Measurements from ENCODE around the gene C10orf90. TPM values are rescaled to one million over a fixed set of nuclear protein-coding genes. Genes with fewer than 3 reads are reported as not detected.

The C10orf90 gene
- total and polyA plus RNA-seq, 3 donors from 2014 or later = 4.3 to 17.6 (median 10.3) TPM

DNA sequence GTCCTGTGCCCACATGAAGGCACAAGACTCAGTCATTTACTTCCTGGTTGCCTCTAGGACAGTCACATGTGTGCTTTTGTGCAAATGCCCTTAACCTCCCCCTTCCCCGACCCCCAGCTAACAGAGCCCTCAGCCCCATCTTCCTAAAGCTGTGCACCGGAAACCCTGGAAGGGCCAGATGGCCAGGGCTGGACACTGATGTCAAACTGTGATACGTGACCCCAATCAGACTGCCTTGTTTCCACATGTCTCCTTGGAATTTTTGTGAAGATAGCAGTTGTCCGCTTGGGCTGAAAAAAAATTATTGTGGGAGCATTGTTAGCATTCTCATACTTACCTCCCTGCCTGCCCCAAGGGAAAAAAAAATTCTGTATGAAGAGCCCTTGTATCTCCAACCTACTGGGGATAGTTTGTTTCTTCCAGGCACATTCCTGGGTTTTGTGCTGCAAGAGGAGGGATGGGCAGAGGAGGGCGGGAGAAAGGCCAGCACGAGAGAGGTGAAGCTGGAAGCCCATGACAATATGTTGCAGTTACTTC is 265.2 kb downstream of the C10orf90 start:
- Histone ChIP-seq H3K36me3 (ENCODE audit: low read depth, missing control alignments) (no peaks in the 10 kb centered on the region), H3K4me1 (no peaks in the 10 kb centered on the region), H3K27me3 (no peaks in the 10 kb centered on the region), H3K4me3 (no peak overlapping the region), H3K27ac (no peak overlapping the region), H3K9me3 (no peaks in the 10 kb centered on the region)
- WGBS, 2 donors = 79 to 86% methylated on average over 6 of the region's 6 CpGs
- intact Hi-C loops (cut with DNase I; ENCODE audit: low total_unique reads) = no loop called here
- DNase-seq = no peak
- TF ChIP-seq, protein P1, sequence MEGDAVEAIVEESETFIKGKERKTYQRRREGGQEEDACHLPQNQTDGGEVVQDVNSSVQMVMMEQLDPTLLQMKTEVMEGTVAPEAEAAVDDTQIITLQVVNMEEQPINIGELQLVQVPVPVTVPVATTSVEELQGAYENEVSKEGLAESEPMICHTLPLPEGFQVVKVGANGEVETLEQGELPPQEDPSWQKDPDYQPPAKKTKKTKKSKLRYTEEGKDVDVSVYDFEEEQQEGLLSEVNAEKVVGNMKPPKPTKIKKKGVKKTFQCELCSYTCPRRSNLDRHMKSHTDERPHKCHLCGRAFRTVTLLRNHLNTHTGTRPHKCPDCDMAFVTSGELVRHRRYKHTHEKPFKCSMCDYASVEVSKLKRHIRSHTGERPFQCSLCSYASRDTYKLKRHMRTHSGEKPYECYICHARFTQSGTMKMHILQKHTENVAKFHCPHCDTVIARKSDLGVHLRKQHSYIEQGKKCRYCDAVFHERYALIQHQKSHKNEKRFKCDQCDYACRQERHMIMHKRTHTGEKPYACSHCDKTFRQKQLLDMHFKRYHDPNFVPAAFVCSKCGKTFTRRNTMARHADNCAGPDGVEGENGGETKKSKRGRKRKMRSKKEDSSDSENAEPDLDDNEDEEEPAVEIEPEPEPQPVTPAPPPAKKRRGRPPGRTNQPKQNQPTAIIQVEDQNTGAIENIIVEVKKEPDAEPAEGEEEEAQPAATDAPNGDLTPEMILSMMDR (IDR thresholded peaks at IDR 0.05) = no peak
- TF ChIP-seq POLR2A (IDR thresholded peaks at IDR 0.05) = no peak

DNA sequence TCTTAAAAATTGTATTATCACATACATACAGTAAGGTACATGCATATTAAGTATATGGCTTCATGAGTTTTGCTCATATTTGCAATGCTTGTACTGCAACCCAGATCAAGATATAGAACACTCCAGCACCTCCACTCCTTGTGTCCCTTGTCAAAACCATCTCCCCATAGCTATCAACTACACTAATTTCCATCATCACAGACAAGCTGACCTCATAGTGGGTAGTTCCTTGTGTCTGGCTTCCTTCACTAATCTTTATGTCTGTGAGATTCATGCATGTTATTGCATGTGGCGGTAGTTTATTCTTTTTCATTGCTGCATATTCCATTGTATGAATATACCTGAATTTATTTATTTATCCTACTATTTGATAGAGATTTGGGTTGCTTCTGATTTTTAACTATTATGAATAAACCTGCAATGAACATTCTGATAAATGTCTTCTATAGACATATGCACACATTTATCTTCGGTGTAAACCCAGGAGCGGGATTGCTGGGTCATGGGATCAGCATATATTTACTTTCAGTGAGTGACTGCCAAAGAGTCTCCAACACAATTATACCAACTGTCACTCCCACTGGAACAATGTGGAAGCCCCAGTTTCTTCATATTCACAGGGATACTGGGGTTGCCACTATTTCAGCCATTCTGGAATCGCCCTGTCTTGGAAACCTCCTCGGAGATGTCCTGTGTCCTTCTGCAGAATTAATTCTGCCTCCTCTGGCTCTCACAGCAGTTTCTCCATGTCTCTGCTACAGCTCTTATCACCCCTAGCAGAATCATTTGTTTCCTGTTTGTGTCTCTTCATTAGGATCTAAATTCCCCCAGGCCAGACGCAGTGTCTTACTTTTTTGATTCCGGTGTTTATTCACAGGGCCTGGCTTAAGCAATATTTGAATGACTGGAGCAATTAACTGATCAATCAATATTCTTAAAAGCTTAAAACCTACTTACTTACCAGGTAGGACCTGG is 267.5 kb downstream of the C10orf90 start:
- Histone ChIP-seq H3K36me3 (ENCODE audit: low read depth, missing control alignments) (no peaks in the 10 kb centered on the region), H3K9me3 (no peaks in the 10 kb centered on the region), H3K4me3 (no peak overlapping the region), H3K4me1 (no peaks in the 10 kb centered on the region), H3K27me3 (no peaks in the 10 kb centered on the region), H3K27ac (no peak overlapping the region)
- intact Hi-C loops (cut with DNase I; ENCODE audit: low total_unique reads) = no loop called here
- TF ChIP-seq POLR2A (IDR thresholded peaks at IDR 0.05) = no peak
- TF ChIP-seq, protein P1 (IDR thresholded peaks at IDR 0.05) = no peak
- 44 to 56% methylated on average over 7 of the region's 7 CpGs for WGBS, 2 donors
- DNase-seq = no peak

DNA sequence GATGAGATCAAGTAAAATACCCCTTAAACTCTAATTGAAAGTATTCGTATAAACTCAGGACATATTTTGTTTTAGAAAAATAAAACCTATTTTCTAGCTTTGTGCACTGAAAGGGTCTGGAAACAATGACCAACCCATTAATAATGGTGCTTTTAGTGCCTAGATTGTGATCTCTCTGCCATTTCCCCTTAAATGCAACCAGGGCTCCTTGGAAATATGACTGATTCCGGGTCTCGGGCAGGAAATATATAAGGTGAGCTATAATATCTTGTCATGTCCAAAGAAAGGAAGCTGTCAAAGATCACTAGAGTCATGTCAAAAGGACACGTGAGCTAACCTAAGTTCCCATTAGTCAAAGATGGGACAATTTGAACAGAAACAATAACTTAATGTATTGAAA is 269.9 kb downstream of the C10orf90 start:
- no peaks in the 10 kb centered on the region for H3K27me3 ChIP-seq
- H3K9me3 ChIP-seq = no peaks in the 10 kb centered on the region
- no peak for TF ChIP-seq POLR2A (IDR thresholded peaks at IDR 0.05)
- TF ChIP-seq, protein P1 (IDR thresholded peaks at IDR 0.05) = no peak
- no peak overlapping the region for H3K27ac ChIP-seq
- H3K4me1 ChIP-seq = no peaks in the 10 kb centered on the region
- H3K4me3 ChIP-seq = no peak overlapping the region
- H3K36me3 ChIP-seq (ENCODE audit: low read depth, missing control alignments) = no peaks in the 10 kb centered on the region
- no peak for DNase-seq
- 91 to 92% methylated on average over 4 of the region's 4 CpGs for WGBS, 2 donors
- intact Hi-C loops (cut with DNase I; ENCODE audit: low total_unique reads) = no loop called here

DNA sequence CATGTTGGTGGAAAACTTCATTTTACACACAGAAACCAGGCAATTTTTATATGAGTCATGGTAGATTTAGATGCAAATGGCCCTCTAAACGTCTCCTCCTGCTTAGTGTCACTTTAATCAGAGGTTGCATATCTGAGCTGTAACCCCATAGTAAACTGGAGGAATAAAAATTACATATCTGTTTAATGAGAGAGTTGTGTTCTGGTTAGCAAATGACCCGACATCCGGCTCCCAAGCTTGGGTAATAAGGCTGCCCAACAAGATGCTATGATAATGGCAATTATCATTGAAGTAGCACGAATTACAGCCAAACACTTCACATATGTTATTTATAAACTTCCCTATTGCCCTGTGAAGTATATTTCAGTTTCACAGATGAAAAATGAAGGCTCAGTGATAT is 271.6 kb downstream of the C10orf90 start:
- TF ChIP-seq, protein P1 (IDR thresholded peaks at IDR 0.05) = no peak
- no peak for TF ChIP-seq POLR2A (IDR thresholded peaks at IDR 0.05)
- intact Hi-C loops (cut with DNase I; ENCODE audit: low total_unique reads) = no loop called here

More for the DNA sequence above, 271.6 kb downstream of the C10orf90 start:
- Histone ChIP-seq H3K27me3 (no peaks in the 10 kb centered on the region), H3K36me3 (ENCODE audit: low read depth, missing control alignments) (no peaks in the 10 kb centered on the region), H3K4me1 (no peaks in the 10 kb centered on the region), H3K27ac (no peak overlapping the region), H3K4me3 (no peak overlapping the region), H3K9me3 (no peaks in the 10 kb centered on the region)
- WGBS, 2 donors = 81 to 82% methylated on average over 4 of the region's 4 CpGs
- DNase-seq = no peak

All from testis (tissue), 3 donors.